HG03354 (cell line): ENCODE data around the gene DISC1.
"Not testable (repeated sequence)": the region's sequence is repeated elsewhere in the genome, so short reads cannot be mapped to it uniquely, and the experiment has no call there.

Source experiments
- ATAC-seq: cut with Tn5 transposase; IDR thresholded peaks from one replicate; pipeline ENCODE4 v1.9.1; 2021; ENCODE audit warnings: mild to moderate bottlenecking; ENCODE audit not compliant: unreplicated experiment, poor library complexity, severe bottlenecking

The DISC1 gene

DNA sequence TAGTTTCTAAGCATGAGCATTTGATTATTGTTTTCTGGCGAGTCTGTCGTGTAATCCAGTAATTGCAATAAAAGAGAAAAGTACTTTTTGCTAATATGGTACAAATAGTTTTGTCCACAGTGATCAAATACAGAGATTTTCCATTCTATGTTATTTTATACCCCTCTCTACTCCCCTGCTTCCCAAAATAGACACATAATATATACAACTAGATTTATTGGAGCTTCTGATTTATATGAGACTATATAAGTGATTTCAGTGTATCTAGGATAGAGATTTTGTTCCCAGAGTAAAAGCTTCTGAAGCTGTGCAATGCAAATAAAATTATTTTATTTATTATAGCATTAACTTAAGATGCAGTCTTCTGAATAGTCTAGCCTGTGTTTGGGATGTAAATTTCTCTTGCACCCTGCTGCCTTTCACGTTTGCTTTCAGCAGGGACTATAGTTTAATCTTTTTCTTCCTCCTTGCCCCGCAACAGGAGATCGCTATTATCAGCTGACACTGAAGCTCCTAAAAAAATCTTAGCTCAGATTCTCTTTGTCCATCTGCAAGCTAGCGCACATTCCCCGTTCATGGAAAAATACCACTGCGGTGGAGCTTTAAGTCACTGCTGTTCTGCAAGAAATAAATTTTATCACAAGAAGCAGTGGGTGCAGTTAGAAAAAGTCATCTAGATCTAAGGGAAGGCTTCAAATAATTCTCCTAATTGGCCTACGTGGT, 273.3 kb downstream of the DISC1 start:
- ATAC-seq, result no peak

DNA sequence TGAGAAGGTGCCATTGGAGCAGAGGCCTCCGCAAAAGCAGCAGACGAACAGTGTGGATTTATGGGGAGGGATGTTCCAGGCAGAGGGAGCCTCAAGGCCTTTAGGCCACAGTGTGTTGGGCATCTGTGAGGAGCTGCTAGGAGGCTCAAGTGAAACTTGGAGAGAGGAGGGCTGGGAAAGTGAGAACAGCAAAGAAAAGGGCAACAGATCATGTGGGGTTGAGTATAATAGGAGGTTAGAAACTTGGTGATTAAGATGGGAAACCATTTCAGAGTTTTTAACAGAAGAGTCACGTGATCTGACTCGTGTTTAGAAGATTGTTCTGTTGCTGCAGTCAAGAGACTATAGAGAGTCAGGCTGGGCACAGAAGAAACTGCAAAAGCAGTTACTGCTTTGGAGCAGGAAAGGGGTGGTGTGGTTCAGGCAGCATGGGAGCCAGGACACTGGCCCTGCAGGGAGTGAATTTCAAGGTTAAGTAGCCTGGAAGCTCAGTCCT, 277.0 kb downstream of the DISC1 start:
- ATAC-seq, result no peak

DNA sequence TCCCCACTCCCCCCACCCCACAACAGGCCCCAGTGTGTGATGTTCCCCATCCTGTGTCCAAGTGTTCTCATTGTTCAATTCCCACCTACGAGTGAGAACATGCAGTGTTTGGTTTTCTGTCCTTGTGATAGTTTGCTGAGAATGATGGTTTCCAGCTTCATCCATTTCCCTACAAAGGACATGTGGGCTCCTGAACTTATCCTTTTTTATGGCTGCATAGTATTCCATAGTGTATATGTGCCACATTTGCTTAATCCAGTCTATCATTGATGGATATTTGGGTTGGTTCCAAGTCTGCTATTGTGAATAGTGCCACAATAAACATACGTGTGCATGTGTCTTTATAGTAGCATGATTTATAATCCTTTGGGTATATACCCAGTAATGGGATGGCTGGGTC, 280.7 kb downstream of the DISC1 start:
- not testable (repeated sequence) for ATAC-seq

DNA sequence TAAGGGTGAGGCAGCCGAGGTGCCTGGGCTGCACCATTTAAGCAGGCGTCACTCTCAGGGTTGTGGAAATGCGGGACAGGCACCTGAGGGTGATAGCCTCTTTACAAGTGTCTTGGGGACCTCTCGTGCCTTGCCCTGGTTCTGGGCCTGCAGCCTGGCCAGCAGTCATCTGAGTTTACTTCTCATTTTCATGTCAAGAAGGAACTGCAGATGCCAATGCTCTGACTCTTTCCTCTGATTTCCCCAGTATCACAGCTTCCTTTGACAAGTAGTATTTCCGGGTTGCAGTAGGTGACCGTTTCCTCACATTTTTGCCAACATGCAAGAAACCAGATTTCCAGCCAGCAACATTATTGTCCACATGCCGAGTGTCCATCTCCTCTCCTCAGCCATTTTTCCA, 286.9 kb downstream of the DISC1 start:
- ATAC-seq, result no peak

DNA sequence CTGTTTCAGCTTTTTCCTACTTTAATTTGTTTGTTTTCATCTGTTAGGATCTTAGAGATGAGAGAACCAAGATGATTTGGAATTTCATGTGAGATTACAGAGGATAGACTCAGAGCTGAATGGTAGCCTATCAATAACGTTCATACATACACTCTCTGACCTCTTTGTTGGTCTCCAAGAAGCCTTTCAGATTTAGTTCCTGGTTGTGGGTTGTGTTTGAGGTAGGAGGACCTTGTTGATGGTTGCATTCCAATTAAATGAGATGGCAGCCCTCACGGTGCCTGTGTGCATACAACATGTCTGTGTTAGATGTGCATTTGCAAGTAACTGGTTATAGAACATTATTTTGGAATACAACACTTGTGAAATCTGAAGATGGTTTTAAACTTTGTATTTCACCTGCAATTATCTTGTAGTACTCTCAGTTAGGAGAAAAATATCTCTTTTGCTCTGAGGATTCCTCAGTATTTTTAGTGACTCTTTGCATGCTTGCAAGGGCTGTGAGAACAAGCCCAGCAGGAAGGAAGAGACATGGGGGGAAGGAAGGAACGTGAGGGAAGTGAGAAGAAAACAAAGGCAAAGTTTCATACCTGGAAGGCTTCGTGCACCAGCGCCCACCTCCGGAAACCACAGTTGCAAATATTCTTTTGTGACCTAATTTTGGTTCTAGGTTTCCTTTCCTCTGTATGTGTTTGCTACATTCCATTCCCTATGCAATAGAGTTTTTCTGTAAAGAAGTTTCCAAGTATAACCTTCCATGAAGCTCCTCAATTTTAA, 291.8 kb downstream of the DISC1 start:
- no peak for ATAC-seq

DNA sequence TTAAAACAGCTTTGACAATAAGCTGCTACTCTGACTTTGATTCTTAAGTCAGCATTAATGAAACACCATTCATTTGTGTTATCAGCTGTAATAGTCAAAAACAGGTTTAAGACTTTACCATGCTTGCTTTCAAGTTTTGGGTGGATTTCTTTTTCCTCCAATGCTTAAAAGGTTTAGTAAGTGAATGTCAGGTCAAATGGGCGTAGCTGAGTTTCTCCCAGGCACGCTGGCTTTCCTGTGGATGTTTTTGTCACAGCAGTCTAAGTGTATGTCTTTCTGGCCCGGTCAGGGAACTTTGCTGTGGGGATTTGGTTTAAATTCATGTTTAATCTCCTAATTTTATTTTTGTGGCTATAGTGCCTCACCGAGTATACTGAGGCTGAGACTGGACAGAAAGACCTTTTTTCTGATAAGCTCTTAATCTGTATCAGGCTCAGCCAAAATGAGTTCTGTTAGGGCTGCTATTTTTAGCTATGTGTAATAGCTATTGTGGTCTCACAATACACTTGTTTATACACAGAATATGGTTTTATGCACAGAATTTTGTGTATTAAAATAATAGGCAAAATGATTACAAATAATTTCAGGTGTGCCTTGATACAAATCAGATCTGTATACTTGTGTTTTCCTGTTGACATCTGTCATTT, 292.8 kb downstream of the DISC1 start:
- no peak for ATAC-seq

DNA sequence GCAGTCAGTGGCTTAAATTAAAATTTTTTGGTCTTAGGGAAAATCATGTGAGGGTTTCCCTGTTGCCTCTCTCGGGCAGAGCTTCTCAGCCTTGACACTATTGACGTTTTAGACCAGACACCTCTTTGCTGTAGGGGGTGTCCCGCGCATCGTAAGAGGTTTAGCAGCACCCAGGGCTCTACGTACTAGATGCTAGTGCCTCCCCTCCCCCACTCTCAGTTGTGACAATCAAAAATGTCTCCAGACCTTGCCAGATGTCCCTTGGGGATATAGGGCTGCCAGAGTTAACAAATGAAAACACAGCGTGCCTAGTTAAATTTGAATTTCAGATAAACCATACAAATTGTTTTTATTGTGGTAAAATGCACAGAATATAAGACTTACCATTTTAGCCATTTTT, 293.3 kb downstream of the DISC1 start:
- no peak for ATAC-seq

DNA sequence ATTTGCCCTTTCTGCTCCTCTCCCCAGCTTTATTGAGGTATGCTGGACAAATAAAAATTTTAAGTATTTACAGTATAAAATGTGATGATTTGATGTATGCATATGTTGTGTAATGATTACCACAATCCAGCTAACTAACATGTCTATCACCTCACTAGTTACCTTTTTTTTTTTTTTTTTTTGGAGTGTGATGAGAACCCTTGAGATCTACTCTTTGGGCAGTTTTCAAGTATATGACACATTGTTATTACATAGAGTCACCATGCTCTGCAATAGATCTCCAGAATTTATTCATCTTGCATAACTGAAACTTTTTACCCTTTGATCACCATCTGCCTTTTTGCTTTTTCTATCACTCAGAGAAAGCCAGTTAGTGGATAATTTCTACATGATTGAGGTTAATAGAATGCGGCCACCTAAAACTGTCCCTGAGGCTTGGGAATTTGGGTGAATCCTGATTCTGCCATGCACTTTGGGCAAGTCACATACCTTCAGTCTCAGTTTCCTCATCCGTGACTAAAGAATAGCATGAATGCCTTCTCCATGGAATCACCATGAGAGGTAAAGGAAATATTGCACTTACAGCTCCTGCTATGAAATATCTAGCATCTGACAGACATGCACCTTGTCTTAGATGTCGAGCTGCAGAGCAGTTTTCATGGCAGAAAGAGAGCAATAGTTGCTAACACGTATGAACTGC, 295.2 kb downstream of the DISC1 start:
- ATAC-seq, result no peak

DNA sequence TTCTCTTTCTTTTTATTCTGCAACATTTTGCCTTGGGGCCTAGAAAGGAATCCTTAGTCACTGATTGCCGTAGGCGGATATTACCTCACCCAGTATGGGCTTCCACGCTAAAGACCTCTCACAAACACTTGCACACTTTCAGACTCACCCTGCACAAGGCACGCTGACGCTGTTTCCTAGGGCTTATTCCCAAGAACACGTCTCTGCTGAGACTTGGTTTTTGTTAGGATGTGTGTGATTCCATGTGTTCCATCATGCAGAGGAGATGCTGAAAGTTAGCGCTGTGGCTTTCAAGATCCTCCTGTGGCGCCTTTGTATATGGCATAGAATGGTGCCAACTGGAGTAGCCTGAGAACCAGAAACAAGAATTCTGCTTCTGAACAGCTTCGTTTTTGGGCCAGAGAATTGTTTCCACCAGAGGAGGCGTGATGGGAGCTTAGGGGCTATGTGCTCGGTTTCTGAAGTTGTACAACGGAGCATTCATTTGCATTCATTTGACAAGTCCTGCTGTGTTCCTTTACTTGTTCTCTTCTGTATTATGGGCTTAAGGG, 297.0 kb downstream of the DISC1 start:
- ATAC-seq, result no peak

DNA sequence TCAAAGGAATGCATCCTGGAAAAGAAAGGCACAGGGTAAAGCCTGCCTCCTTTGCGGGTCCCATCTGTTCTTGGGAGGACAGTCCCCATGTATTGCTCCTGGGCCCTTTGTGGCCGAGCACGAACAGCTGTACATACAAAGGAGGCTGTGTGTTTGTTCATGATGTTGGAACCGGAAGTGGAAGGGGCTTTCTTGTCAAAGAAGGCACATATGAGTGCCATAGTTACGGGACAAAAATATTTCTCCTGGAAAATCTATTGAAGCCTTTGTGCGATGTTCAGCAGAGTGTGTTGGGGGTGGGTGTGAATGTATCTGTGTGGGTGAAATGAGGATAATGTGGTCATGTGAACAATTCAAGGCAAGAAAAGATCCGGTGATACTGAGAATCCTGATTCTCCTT, 297.6 kb downstream of the DISC1 start:
- no peak for ATAC-seq

DNA sequence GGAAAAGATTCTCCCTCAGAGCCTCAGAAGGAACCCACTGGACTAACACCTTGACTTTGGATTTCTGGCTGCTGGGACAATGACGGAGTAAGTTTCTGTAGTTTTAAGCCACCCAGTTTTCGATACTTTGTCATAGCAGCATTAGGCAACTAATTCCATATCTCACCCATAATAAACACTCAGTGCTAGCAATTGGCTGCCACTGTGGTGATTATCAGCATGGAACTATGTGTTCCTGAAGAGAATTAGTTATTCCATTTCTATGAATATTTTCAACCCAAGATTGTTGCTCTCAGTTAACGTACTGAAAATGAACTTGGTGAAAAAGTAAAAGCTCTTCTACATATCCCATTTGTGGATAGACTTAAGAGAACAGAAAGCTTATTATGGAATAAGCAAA, 299.3 kb downstream of the DISC1 start:
- ATAC-seq, result no peak

DNA sequence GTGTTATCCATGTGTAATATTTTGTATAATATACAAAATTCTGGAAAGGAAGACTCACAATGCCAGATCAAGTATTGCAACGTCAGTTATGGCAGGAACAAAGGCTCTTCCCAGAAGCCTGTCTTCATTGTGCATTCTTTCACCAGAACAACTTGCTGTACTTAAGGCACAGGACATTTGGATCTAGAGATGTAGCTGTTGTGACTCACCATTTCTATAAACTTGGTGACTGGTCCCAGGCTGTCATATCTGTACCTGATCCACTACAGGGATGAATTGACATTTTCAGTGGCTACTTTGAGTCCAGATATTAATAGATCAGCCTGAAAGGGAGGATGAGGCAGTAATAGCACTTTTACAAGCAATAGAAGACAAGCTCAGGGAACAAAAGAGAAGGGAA, 299.8 kb downstream of the DISC1 start:
- ATAC-seq, result no peak

DNA sequence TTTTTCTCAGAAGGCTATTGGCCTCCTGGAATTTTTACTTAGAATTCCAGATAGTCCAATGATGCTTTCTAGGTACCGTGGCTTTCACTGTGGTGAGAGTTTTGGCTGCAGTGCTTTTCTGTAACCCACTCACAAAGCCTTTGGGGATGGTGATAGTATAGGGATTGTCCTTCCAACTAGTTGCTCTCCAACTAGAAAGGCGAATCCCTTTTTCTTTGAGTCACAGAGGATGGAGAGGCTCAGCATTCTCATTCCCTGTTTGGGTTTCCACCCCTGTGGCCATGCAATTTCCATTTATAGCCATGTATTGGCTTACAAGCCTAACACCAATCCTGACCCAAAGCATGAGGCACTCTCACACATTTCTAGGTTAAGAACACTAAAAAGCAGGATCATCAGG, 300.3 kb downstream of the DISC1 start:
- no peak for ATAC-seq

DNA sequence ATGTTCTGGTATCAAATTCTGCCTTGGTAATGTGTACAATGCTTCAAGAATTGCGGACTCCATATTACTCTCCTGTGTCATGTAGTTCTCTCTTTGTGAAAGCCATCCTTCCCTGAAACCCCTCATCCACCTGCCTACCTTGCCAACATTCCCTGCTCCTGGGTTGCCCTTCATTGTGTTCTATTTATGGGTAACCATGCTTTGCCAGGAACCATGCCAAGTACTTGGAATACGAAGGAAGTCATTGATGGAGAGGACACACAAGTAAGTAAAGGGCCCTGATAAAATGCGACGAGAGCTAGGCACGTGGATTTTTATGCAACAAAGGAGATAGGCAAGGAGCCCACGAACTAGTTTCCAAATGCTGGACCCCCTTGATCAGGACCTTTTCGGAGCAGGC, 300.8 kb downstream of the DISC1 start:
- ATAC-seq, result no peak

DNA sequence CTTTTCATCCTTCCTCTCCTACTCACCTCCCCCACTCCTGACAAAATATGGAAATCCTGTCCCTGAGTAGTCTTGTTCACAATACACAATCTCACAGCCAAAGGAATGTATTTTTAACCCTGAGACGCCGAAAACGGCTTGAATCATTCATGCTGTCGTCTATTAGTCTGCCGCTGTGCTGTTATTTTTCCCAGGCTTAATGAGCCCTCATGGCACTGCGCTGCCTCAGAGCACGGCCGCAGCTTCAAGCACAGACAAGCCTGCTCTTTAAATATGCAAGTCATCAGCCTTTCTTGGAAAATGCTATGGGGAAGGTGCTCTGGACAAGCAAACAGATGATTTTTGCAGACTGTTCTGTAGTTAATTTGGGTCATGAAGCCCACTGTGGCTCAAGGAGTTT, 302.7 kb downstream of the DISC1 start:
- ATAC-seq, result no peak

DNA sequence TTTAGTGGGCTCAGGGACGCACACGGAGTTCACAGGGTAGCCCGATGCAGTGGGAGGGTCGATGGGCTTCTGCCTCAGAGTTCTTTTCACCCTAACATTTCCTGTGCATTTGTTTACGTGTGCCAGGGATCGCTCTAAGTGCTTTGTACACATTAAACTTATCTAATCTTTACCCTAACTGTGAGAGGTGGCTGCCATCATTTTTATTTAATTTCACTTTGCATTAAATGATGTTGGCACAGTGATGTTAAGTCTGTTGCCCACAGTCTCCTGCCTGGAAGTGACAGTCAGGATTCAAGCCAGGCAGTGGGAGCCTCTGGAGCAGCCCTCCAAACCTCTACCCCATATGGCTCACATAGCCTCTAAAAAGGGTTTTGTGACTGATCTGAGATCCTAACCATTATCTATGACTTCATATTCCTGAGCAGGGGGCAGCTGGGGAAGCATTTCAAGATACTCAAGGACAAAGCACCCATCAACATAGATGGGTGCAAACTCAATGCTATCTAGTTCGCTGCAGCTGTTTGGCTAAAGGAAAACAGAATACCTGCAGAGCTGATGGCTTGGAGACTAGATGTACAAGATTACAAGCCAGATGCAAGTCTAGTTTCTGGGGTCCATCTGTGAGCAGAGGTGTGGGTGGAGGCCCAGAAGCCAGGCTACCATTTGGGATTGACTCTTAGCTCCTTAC, 303.8 kb downstream of the DISC1 start:
- no peak for ATAC-seq

DNA sequence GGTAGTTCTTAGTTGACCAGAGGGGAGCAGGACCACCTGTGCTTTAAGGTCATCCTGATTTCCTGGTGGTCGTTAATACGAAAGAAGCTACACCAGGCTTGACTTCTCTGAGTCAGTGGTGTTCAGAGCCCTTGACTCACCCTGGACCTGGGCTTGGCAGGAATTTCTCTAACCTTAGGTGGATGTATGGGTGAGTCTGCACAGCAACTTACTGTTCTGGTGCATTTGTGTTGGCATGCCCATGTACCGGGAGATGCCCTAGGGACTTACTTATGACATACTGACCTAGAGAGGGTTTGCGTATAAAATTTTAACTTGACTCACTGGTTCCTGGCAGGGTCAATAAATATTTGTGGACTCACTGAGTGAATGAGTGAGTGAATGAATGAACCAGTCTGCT, 304.6 kb downstream of the DISC1 start:
- ATAC-seq, result no peak

DNA sequence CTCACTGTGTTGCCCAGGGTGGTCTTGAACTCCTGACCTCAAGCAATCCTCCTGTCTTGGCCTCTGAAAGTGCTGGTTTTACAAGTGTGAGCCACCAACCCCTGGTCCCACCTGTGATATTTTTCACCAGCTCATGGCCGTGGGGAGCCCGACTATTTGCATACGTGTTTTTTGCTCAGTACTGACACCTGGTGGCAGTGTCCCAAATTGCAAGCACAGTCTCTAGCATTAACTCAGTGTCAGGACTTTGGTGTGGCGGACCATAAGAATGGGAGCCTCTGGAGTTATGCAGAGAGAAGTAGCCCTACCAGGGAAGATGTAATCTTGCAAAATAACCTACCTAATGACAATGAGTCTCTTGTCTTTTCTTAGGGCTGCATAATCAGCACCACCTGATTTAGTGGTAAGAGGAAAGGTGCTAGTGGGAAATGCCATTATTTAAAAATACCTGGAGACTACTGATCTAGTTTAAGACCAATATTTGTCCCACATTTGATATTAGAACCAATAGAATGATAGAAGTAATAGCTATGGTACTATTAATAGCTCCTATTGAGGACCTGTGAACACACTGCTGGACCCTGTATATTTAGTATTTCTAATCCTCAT, 305.4 kb downstream of the DISC1 start:
- ATAC-seq, result no peak
